Measurements from ENCODE around the gene ENPP6.
A peak's percentile ranks its signal among the peaks of the same experiment; 100 is the strongest.

DNA sequence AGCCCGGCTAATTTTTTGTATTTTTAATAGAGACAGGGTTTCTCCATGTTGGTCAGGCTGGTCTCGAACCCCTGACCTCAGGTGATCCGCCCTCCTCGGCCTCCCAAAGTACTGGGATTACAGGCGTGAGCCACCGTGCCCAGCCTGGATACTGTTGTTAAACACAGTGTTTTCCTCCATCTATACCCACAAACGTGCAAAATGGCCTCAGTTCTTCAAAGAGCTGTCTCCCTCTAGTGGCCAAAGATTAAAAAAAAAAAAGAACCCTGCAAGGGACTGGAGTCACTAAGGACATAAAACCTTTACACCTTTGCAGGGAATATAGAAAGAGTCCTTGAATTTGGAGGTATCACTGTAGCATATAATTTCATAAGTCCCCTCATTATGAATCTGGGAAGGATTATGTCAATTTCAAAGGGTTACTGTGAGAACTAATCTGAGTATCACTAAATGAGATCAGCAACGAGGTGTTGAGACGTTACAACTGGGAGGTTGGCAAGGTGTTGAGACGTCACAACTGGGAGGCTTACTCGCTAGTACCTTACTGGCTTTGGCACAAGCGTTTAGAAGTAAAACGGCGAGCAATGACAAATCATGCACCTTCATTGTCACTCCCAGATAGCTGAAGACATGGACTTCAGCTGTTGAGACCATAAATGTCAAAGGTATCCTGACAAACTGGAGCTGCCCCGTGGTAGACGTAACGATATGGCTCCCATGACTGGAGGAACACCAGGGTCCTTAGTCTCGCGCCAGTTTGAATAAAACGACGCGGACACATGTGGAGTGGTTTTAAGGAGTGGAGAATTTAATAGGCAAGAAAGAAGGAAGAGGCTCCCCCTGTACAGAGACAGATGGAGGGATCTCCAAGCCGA lies 33.4 kb upstream of the ENPP6 start:
- TF ChIP-seq CTCF (conservative IDR thresholded peaks at IDR 0.05; ENCODE audit: low read depth, low read length) (peak; percentile 64), EZH2 (IDR thresholded peaks at IDR 0.05; ENCODE audit: low read length, unreplicated experiment) (no peak), EZH2phosphoT487 (IDR thresholded peaks at IDR 0.05; ENCODE audit: borderline replicate concordance, low read length) (no peak)

Measured in PC-3 (cell line).